AG04450 (cell line): ENCODE data around the gene CUZD1. TPM values are rescaled to one million over a fixed set of nuclear protein-coding genes. Genes with fewer than 3 reads are reported as not detected.

ENCODE experiments used
- CTCF ChIA-PET: fragments of 300-600, 350-600 bp; formaldehyde crosslinking; extraction: SDS; loops from one replicate; lab custom pipeline; 2022; ENCODE audit warnings: antibody characterized with exemption, inconsistent platforms; lab: Charles Lee
- POLR2A ChIA-PET: fragments of 350-600 bp; formaldehyde crosslinking; extraction: SDS; loops from one replicate; lab custom pipeline; 2021; ENCODE audit warnings: antibody characterized with exemption, inconsistent platforms; lab: Yijun Ruan, JAX
- DNase-seq: peaks from one replicate; pipeline ENCODE4 v3.0.0-alpha.2; 2011; ENCODE audit warnings: low read depth, low spot score
- H3K27ac ChIP-seq: one replicate; pipeline ENCODE4 v1.5.1; 2012; ENCODE audit warnings: low read depth, low read length, control low read depth
- H3K27me3 ChIP-seq: one replicate; pipeline ENCODE4 v1.6.0; 2012; ENCODE audit warnings: low read length; ENCODE audit not compliant: control insufficient read depth, insufficient read depth
- H3K4me3 ChIP-seq: 2 replicates; pipeline ENCODE4 v1.5.1; 2011; ENCODE audit warnings: mild to moderate bottlenecking, low read depth, low read length, control low read depth
- H3K9me3 ChIP-seq: 2 replicates; pipeline ENCODE4 v1.5.1; 2012; ENCODE audit warnings: low read length; ENCODE audit not compliant: control insufficient read depth, insufficient read depth
- CTCF ChIP-seq: IDR thresholded peaks from 2 replicates; pipeline ENCODE4 v1.5.1; 2011; ENCODE audit warnings: low read depth, low read length, control low read depth, inconsistent platforms
- polyA plus RNA-seq: library from polyadenylated mRNA; depleted of rRNA; stranded (reverse); fragments of >200 nt; gene quantifications from 2 replicates; pipeline ENCODE4 v1.2.3, GENCODE V29; 2011; rRNA removed

Gene CUZD1
- polyA plus RNA-seq, 1 experiment = 1.5 TPM

- POLR2A ChIA-PET = no interaction called here
- no peaks in the 10 kb centered on the region for H3K9me3 ChIP-seq
- CTCF ChIA-PET = no interaction called here
Measured at GRCh38 chr10:122796796-122797195, 48.9 kb downstream of the CUZD1 start.

GRCh38 chr10:122795924-122796323, 49.7 kb downstream of the CUZD1 start:
- no peak for DNase-seq
- no peak overlapping the region for H3K4me3 ChIP-seq
- no peak overlapping the region for H3K27ac ChIP-seq
- TF ChIP-seq CTCF = no peak
- CTCF ChIA-PET = no interaction called here
- POLR2A ChIA-PET = no interaction called here
- H3K27me3 ChIP-seq = no peaks in the 10 kb centered on the region
- no peaks in the 10 kb centered on the region for H3K9me3 ChIP-seq

More at GRCh38 chr10:122796796-122797195, 48.9 kb downstream of the CUZD1 start:
- H3K27ac ChIP-seq = no peak overlapping the region
- no peak for TF ChIP-seq CTCF
- no peaks in the 10 kb centered on the region for H3K27me3 ChIP-seq
- DNase-seq = no peak
- H3K4me3 ChIP-seq = no peak overlapping the region

- no peaks in the 10 kb centered on the region for H3K9me3 ChIP-seq
- no peaks in the 10 kb centered on the region for H3K27me3 ChIP-seq
- CTCF ChIA-PET = no interaction called here
- POLR2A ChIA-PET = no interaction called here
- no peak overlapping the region for H3K4me3 ChIP-seq
- DNase-seq = no peak
- H3K27ac ChIP-seq = no peak overlapping the region
- TF ChIP-seq CTCF = no peak
Measured at GRCh38 chr10:122786269-122786668, 59.4 kb downstream of the CUZD1 start.

DNA sequence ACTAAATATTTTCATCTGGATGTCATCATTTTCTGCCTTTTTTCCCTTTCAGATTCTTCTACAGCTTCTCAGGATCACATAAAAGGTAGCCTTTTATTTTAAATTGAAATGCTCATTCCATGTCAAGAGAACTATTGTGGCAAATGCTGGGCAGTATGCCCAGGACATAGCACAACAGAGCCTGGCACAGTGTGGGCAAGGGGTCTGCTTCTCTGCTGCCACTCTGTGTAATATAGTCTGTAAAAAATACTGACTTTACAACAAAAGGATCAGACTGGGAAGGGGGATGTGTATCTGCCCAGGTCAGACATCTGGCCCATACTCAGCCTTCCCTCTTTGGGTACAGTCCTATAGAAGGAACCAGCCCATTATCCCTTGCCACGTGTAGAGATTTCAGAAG, 62.7 kb downstream of the CUZD1 start:
- no peak overlapping the region for H3K4me3 ChIP-seq
- CTCF ChIA-PET = no interaction called here
- no peak for DNase-seq
- H3K9me3 ChIP-seq = no peaks in the 10 kb centered on the region
- TF ChIP-seq CTCF = no peak
- POLR2A ChIA-PET = no interaction called here
- H3K27me3 ChIP-seq = no peaks in the 10 kb centered on the region
- no peak overlapping the region for H3K27ac ChIP-seq

Other genes starting within 250 kb of the CUZD1 start
- not detected in 2 replicates for gene C10orf120, start 146.0 kb downstream of the CUZD1 start, polyA plus RNA-seq
- gene FAM24B, start 33.7 kb upstream of the CUZD1 start, polyA plus RNA-seq = 4.0 and 4.6 TPM in 2 replicates
- gene FAM24A, start 64.8 kb upstream of the CUZD1 start, polyA plus RNA-seq = not detected in 2 replicates
- gene C10orf88, start 108.4 kb upstream of the CUZD1 start, polyA plus RNA-seq = 7.5 and 8.6 TPM in 2 replicates
- gene PSTK, start 134.5 kb upstream of the CUZD1 start, polyA plus RNA-seq = 4.8 and 5.1 TPM in 2 replicates
- 6.6 and 7.8 TPM in 2 replicates for gene IKZF5, start 162.9 kb upstream of the CUZD1 start, polyA plus RNA-seq
- gene ACADSB, start 163.1 kb upstream of the CUZD1 start, polyA plus RNA-seq = 12.5 and 16.1 TPM in 2 replicates